ENCODE measurements around the gene SLC25A44.

GRCh38 chr1:156242738-156243137, 48.8 kb downstream of the SLC25A44 start:
- TF ChIP-seq CTCF (conservative IDR thresholded peaks at IDR 0.05; ENCODE audit: low read length) (no peak), EZH2phosphoT487 (IDR thresholded peaks at IDR 0.05; ENCODE audit: borderline replicate concordance) (no peak)
